GM23248 (cell line): ENCODE measurements around the gene PRDM12. TPM values are rescaled to one million over a fixed set of nuclear protein-coding genes. Genes with fewer than 3 reads are reported as not detected.

Experiments used
- DNase-seq: peaks from one replicate; pipeline ENCODE4 v3.0.0-alpha.2; 2015
- H2AFZ ChIP-seq: fragments of 200-600 bp; sonication (generic); 2 replicates; pipeline ENCODE4 v1.6.1; 2016; ENCODE audit warnings: antibody characterized with exemption
- H3F3A ChIP-seq: fragments of 200-600 bp; sonication (generic); 2 replicates; pipeline ENCODE4 v1.6.1; 2016; ENCODE audit warnings: mild to moderate bottlenecking, antibody characterized with exemption, mixed run types; ENCODE audit not compliant: insufficient read depth
- H3K27ac ChIP-seq: fragments of 200-600 bp; sonication (generic); 2 replicates; pipeline ENCODE4 v1.5.1; 2016; ENCODE audit warnings: mild to moderate bottlenecking
- H3K27me3 ChIP-seq: fragments of 200-600 bp; sonication (generic); replicated peaks from 2 replicates; pipeline ENCODE4 v1.6.1; 2016; ENCODE audit warnings: mild to moderate bottlenecking; ENCODE audit not compliant: insufficient read depth
- H3K36me3 ChIP-seq: fragments of 200-600 bp; sonication (generic); 2 replicates; pipeline ENCODE4 v1.6.1; 2016; ENCODE audit warnings: low read depth, mild to moderate bottlenecking
- H3K4me1 ChIP-seq: fragments of 200-600 bp; sonication (generic); 2 replicates; pipeline ENCODE4 v1.6.1; 2016; ENCODE audit warnings: mild to moderate bottlenecking; ENCODE audit not compliant: insufficient read depth
- H3K4me2 ChIP-seq: fragments of 200-600 bp; sonication (generic); one replicate; pipeline ENCODE4 v1.6.1; 2016; ENCODE audit warnings: mild to moderate bottlenecking; ENCODE audit not compliant: unreplicated experiment
- H3K4me3 ChIP-seq: fragments of 200-600 bp; sonication (generic); 2 replicates; pipeline ENCODE4 v1.5.1; 2016; ENCODE audit warnings: mild to moderate bottlenecking
- H3K79me2 ChIP-seq: fragments of 200-600 bp; sonication (generic); 2 replicates; pipeline ENCODE4 v1.6.1; 2016; ENCODE audit warnings: mild to moderate bottlenecking; ENCODE audit not compliant: insufficient read depth
- H3K9ac ChIP-seq: fragments of 200-600 bp; sonication (generic); 2 replicates; pipeline ENCODE4 v1.6.1; 2016; ENCODE audit warnings: mild to moderate bottlenecking
- H3K9me2 ChIP-seq: fragments of 200-600 bp; sonication (generic); 2 replicates; pipeline ENCODE4 v1.6.1; 2016; ENCODE audit warnings: mixed run types, mild to moderate bottlenecking, moderate library complexity; ENCODE audit not compliant: insufficient read depth
- H3K9me3 ChIP-seq: fragments of 200-600 bp; sonication (generic); one replicate; pipeline ENCODE4 v1.6.1; 2017; ENCODE audit warnings: low read depth
- H4K20me1 ChIP-seq: fragments of 200-600 bp; sonication (generic); 2 replicates; pipeline ENCODE4 v1.6.0; 2016; ENCODE audit not compliant: insufficient read depth
- EZH2 ChIP-seq: fragments of 200-600 bp; sonication (generic); IDR thresholded peaks from 2 replicates; pipeline ENCODE4 v1.6.1; 2018; ENCODE audit warnings: antibody characterized with exemption, mild to moderate bottlenecking; ENCODE audit not compliant: insufficient read depth, poor library complexity, severe bottlenecking
- EZH2phosphoT487 ChIP-seq: fragments of 200-600 bp; sonication (generic); IDR thresholded peaks from 2 replicates; pipeline ENCODE4 v1.6.1; 2018; ENCODE audit warnings: antibody characterized with exemption, moderate library complexity, mild to moderate bottlenecking, low read depth; ENCODE audit not compliant: insufficient read depth
- whole genome bisulfite sequencing, 2 experiments: methylation state at CpG; one replicate each; pipeline ENCODE4 v1.1.6; 2015 to 2017; ENCODE audit warnings: low lambda C conversion rate in 2 of 2, low coverage in 1 of 2; ENCODE audit errors: missing lambda C conversion rate in 2 of 2; 5-methylcytosine and 5-hydroxymethylcytosine counted together
- in situ Hi-C: fragments of 300-500 bp; cut with MboI; formaldehyde crosslinking; loops from 2 replicates; pipeline ENCODE4 v1.15.0; 2020
- polyA plus RNA-seq: library from polyadenylated mRNA; unstranded; fragments of >200 nt; fragmentation: Nextera tagmentation; extraction: Ambion mirVana; gene quantifications from 2 replicates; pipeline ENCODE4 v1.2.1, GENCODE V29; 2016
- total RNA-seq: library from RNA; depleted of rRNA; stranded (reverse); fragments of >200 nt; shearing (Covaris generic); gene quantifications from 2 replicates; pipeline ENCODE4 v1.2.3, GENCODE V29; 2014

The PRDM12 gene
- total and polyA plus RNA-seq, 2 experiments from 2014 or later: not detected

DNA sequence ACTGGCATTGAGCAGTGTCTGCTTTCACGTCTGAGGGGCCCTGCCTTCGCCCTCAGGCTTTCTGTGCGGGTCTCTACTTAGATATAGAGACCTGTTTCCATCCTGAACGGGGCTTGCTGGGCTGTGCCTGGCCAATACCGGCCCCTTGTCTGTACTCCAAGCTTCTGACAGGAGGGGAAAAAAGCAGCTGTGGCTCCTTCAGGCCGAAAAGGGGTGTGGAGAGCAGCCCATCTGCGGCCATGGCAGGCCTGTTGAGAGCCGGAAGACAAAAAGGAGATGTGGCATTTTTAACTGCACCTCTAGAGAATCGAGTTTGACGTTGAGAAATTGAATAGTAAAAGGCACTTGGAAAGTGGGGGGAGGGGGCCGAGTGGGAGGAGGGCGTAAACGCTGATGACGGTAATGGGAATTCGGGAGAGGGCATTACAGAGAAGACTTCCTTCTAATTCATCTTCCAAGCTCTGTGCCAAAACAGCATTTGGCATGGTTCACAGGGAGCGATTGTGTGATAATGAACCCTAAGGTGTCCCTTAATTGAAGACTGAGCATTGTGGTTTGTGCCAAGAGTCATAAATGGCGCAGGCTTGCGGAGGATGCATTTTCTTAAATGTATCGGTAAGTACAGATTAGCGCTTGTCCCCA, 25.1 kb upstream of the PRDM12 start:
- H3K36me3 ChIP-seq: peaks cover 8% of the 10 kb centered on the region
- H3K4me1 ChIP-seq: no peaks in the 10 kb centered on the region
- no peak overlapping the region for H2AFZ ChIP-seq
- H3K27ac ChIP-seq: no peak overlapping the region
- no peak overlapping the region for H3K4me2 ChIP-seq
- H4K20me1 ChIP-seq: no peaks in the 10 kb centered on the region
- no peak for DNase-seq
- in situ Hi-C loops: no loop called here
- H3K9me3 ChIP-seq: no peaks in the 10 kb centered on the region
- H3K9me2 ChIP-seq: no peaks in the 10 kb centered on the region
- no peak overlapping the region for H3K9ac ChIP-seq
- no peaks in the 10 kb centered on the region for H3K27me3 ChIP-seq
- TF ChIP-seq EZH2 (no peak), EZH2phosphoT487 (no peak)
- H3K79me2 ChIP-seq: no peaks in the 10 kb centered on the region
- no peak overlapping the region for H3K4me3 ChIP-seq
- WGBS, 2 experiments: 67 to 68% methylated on average over 20 of the region's 20 CpGs
- H3F3A ChIP-seq: no peaks in the 10 kb centered on the region

DNA sequence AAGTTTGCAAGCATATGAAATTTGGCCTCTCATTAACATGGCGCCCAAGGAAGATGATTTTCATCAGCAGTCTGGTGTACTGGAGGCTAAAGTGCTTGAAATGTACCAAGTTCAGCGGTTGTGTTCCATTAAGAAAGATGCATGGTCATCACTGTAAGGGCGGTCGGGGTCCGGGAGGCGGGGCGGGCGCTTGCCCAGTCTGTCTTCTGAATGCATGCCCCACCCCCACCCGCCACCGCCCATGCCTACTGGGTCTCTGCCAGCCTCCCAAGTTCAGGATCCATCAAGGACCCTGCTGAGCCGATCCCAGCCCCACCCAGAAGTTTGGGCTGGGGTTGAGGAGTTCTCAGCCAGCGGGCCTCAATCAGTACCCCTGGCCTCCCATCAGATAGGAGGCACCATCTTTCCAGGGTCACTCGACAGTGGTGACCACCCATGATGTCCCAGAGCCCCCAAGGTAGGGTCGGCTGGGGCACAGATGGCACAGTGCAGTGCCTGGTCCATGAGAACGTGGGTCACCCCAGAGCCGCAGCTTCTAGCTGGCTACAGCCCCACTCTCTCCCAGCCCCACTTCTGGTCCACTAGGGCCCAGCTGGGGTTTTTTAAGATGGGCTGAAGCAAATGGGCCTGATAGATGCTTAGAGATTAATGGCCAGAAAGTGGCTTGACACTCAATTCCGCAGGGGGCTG, 24.4 kb upstream of the PRDM12 start:
- Histone ChIP-seq H3K27me3 (no peaks in the 10 kb centered on the region), H3K27ac (no peak overlapping the region), H3K9me3 (no peaks in the 10 kb centered on the region), H3K36me3 (peaks cover 8% of the 10 kb centered on the region), H3K4me1 (no peaks in the 10 kb centered on the region), H3K4me2 (no peak overlapping the region), H3K79me2 (no peaks in the 10 kb centered on the region), H3F3A (no peaks in the 10 kb centered on the region), H3K9ac (no peak overlapping the region), H3K4me3 (no peak overlapping the region), H2AFZ (no peak overlapping the region), H4K20me1 (no peaks in the 10 kb centered on the region), H3K9me2 (no peaks in the 10 kb centered on the region)
- DNase-seq: no peak
- in situ Hi-C loops: no loop called here
- WGBS, 2 experiments: 93% methylated on average over 14 to 17 of the region's 17 CpGs
- TF ChIP-seq EZH2 (no peak), EZH2phosphoT487 (no peak)

DNA sequence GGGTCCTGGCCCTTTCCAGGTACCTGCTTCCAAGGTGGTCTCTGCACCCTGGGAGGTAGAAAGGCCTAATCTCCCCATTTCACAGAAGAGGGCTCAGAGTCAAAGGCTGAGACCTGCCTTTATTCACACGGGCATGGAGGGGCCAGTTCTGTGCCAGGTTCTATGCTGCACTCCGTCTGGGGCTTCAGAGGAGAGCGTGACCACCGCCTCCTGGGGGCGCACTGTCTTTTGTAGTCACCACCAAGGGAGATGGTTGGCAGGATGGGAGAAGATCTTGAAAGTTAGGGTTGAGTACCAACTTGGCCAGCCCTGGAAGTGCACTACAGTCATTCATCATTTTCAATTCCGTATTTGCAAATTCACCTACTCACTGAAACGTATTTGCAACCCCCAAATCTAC, 23.7 kb upstream of the PRDM12 start:
- Histone ChIP-seq H3K9me3 (no peaks in the 10 kb centered on the region), H3K9me2 (no peaks in the 10 kb centered on the region), H3K27ac (no peak overlapping the region), H4K20me1 (no peaks in the 10 kb centered on the region), H3K27me3 (no peaks in the 10 kb centered on the region), H3K79me2 (no peaks in the 10 kb centered on the region), H3K4me1 (no peaks in the 10 kb centered on the region), H3F3A (no peaks in the 10 kb centered on the region), H3K36me3 (peaks cover 8% of the 10 kb centered on the region), H2AFZ (no peak overlapping the region), H3K9ac (no peak overlapping the region), H3K4me3 (no peak overlapping the region), H3K4me2 (no peak overlapping the region)
- in situ Hi-C loops: no loop called here
- WGBS, 2 experiments: 65 to 70% methylated on average over 7 of the region's 7 CpGs
- TF ChIP-seq EZH2 (no peak), EZH2phosphoT487 (no peak)
- no peak for DNase-seq

DNA sequence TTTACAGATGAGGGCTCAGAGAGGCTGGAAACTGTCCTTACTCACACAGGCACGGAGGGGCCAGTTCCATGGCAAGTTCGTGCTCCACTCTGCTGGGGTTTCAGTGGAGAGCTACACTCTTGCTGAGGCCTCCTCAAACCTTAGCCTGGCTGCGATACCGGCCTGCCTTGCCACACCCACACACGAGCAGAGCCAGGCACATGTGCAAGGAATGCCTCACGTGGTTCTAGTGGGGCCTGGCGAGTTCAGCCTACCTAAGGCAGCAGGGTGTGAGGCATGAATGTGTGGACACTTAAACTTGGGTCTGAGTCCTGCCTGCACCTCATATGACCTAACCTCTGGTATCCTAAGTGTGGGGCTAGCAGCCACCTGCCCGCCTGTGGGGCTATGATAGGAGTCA, 21.5 kb upstream of the PRDM12 start:
- Histone ChIP-seq H3K36me3 (no peaks in the 10 kb centered on the region), H3K4me2 (no peak overlapping the region), H3K9me3 (no peaks in the 10 kb centered on the region), H4K20me1 (no peaks in the 10 kb centered on the region), H3K79me2 (no peaks in the 10 kb centered on the region), H2AFZ (no peak overlapping the region), H3K9ac (no peak overlapping the region), H3F3A (no peaks in the 10 kb centered on the region), H3K27me3 (no peaks in the 10 kb centered on the region), H3K4me3 (no peak overlapping the region), H3K9me2 (no peaks in the 10 kb centered on the region), H3K4me1 (no peaks in the 10 kb centered on the region), H3K27ac (no peak overlapping the region)
- in situ Hi-C loops: no loop called here
- TF ChIP-seq EZH2: no peak
- no peak for TF ChIP-seq EZH2phosphoT487
- no peak for DNase-seq
- 43 to 47% methylated on average over 8 of the region's 8 CpGs for WGBS, 2 experiments
